GM12891 (cell line): Measurements from ENCODE around the gene ALDH4A1.

Experiments
- POLR2A ChIP-seq: IDR thresholded peaks from 2 replicates; pipeline ENCODE4 v1.6.1; 2011; ENCODE audit warnings: low read depth, low read length, control low read depth
- POLR2AphosphoS5 ChIP-seq: IDR thresholded peaks from 2 replicates; pipeline ENCODE4 v1.6.1; 2011; ENCODE audit warnings: low read depth, low read length, control low read depth

- TF ChIP-seq POLR2AphosphoS5 (peak; percentile 63; the same call in 1 of the 2 replicates), POLR2A (no peak; the same call in 1 of the 2 replicates)
Measured at GRCh38 chr1:18927082-18927653, 24.8 kb upstream of the ALDH4A1 start.
